Endothelial cell of umbilical vein (primary cell): Measurements from ENCODE around the gene SPACDR. TPM values are rescaled to one million over a fixed set of nuclear protein-coding genes. Genes with fewer than 3 reads are reported as not detected.

Source experiments
- BruUV-seq: library from RNA; stranded (reverse); fragments of 400-500 nt; replicated peaks from 2 replicates; lab custom pipeline; 2021; lab: Mats Ljungman, UMichigan
- CTCF ChIA-PET: fragments of 300-600, 350-600 bp; sonication (Branson Sonifier 250); formaldehyde crosslinking; loops from one replicate; lab custom pipeline; 2021; ENCODE audit warnings: antibody characterized with exemption, inconsistent platforms; lab: Charles Lee
- POLR2A ChIA-PET: fragments of 300-600, 350-600 bp; sonication (Branson Sonifier 250); formaldehyde crosslinking; loops from one replicate; lab custom pipeline; 2021; ENCODE audit warnings: antibody characterized with exemption, inconsistent platforms; lab: Charles Lee
- DNase-seq: peaks from one replicate; pipeline ENCODE4 v3.0.0-alpha.2; 2011; ENCODE audit warnings: low read depth, low spot score
- FAIRE-seq: peaks from 2 replicates; lab custom pipeline; 2011; peaks lifted over from hg19 to GRCh38; lab: Jason Lieb, UNC
- H2AFZ ChIP-seq: 2 replicates; pipeline ENCODE4 v1.6.0; 2012; ENCODE audit warnings: low read depth, low read length, control low read depth, inconsistent platforms
- H3K27ac ChIP-seq: 2 replicates; pipeline ENCODE4 v1.5.1; 2011; ENCODE audit warnings: low read depth, mild to moderate bottlenecking, control low read depth, low read length, moderate library complexity; ENCODE audit not compliant: insufficient read depth
- H3K27me3 ChIP-seq, 2 experiments: 2 replicates each; pipeline versions ENCODE4 v1.6.0 to v1.6.1; 2011; ENCODE audit warnings: low read length in 2 of 2, mixed read lengths in 1 of 2; ENCODE audit not compliant: control insufficient read depth in 2 of 2, insufficient read depth in 2 of 2
- H3K36me3 ChIP-seq, 2 experiments: 2 replicates in 1 of 2; 3 replicates in 1 of 2; pipeline ENCODE4 v1.5.1; 2011; ENCODE audit warnings: low read length in 2 of 2, mild to moderate bottlenecking in 1 of 2, moderate library complexity in 1 of 2; ENCODE audit not compliant: control insufficient read depth in 2 of 2, insufficient read depth in 2 of 2; ENCODE audit errors: extremely low read depth in 1 of 2
- H3K4me1 ChIP-seq: 3 replicates; pipeline ENCODE4 v1.5.1; 2011; ENCODE audit warnings: mild to moderate bottlenecking, low read length; ENCODE audit not compliant: control insufficient read depth, insufficient read depth; ENCODE audit errors: extremely low read depth
- H3K4me2 ChIP-seq: 2 replicates; pipeline ENCODE4 v1.6.1; 2011; ENCODE audit warnings: low read length, control low read depth, mixed read lengths; ENCODE audit not compliant: insufficient read depth
- H3K4me3 ChIP-seq, 3 experiments: fragments of 200-600 bp in 1 of 3; sonication (generic), shearing (Covaris generic) in 1 of 3; replicated peaks in 1 of 3; 2 replicates each; pipeline ENCODE4 v1.5.1; 2011 to 2016; ENCODE audit warnings: control low read depth in 3 of 3, low read length in 3 of 3, mild to moderate bottlenecking in 2 of 3, inconsistent platforms in 1 of 3, low read depth in 1 of 3, moderate library complexity in 1 of 3; ENCODE audit not compliant: insufficient read depth in 1 of 3
- H3K79me2 ChIP-seq: 2 replicates; pipeline ENCODE4 v1.6.0; 2012; ENCODE audit warnings: low read length, inconsistent platforms; ENCODE audit not compliant: control insufficient read depth, insufficient read depth
- H3K9ac ChIP-seq: replicated peaks from 2 replicates; pipeline ENCODE3; 2011; ENCODE audit warnings: low read length, control low read depth; ENCODE audit not compliant: insufficient read depth; ENCODE audit errors: extremely low read depth
- H3K9me1 ChIP-seq: replicated peaks from 3 replicates; pipeline ENCODE4 v1.6.0; 2011; ENCODE audit warnings: mild to moderate bottlenecking, low read length; ENCODE audit not compliant: control insufficient read depth, insufficient read depth; ENCODE audit errors: extremely low read depth
- H3K9me3 ChIP-seq: replicated peaks from 2 replicates; pipeline ENCODE4 v1.5.1; 2012; ENCODE audit warnings: low read length, inconsistent platforms; ENCODE audit not compliant: control insufficient read depth, insufficient read depth
- H4K20me1 ChIP-seq: replicated peaks from 2 replicates; pipeline ENCODE3; 2011; ENCODE audit warnings: mild to moderate bottlenecking, low read length; ENCODE audit not compliant: control insufficient read depth, insufficient read depth; ENCODE audit errors: extremely low read depth
- EZH2 ChIP-seq: IDR thresholded peaks from 2 replicates; pipeline ENCODE4 v1.6.1; 2012; ENCODE audit warnings: borderline replicate concordance, low read depth, mild to moderate bottlenecking, moderate library complexity, low read length, inconsistent platforms; ENCODE audit not compliant: severe bottlenecking
- FOS ChIP-seq: IDR thresholded peaks from 2 replicates; pipeline ENCODE4 v1.6.1; 2011; ENCODE audit warnings: mild to moderate bottlenecking, low read length, moderate library complexity, borderline replicate concordance; ENCODE audit not compliant: insufficient read depth
- GATA2 ChIP-seq: IDR thresholded peaks from 2 replicates; pipeline ENCODE4 v1.7.0; 2011; ENCODE audit warnings: low read depth, mild to moderate bottlenecking, moderate library complexity, mixed read lengths, low read length; ENCODE audit not compliant: insufficient read length, insufficient read depth
- JUN ChIP-seq: IDR thresholded peaks from 2 replicates; pipeline ENCODE4 v1.6.1; 2011; ENCODE audit warnings: borderline replicate concordance, low read depth; ENCODE audit not compliant: insufficient read length, insufficient read depth
- POLR2A ChIP-seq: IDR thresholded peaks from 2 replicates; pipeline ENCODE4 v1.6.1; 2012; ENCODE audit warnings: low read depth, mild to moderate bottlenecking, control low read depth, low read length
- dilution Hi-C: fragments of 300-500 bp; cut with MboI; formaldehyde crosslinking; loops from one replicate; pipeline ENCODE4 v1.15.0; 2019; ENCODE audit warnings: low sequenced_read_pairs; ENCODE audit not compliant: extremely low pct_ligation_motif_present
- intact Hi-C: fragments of 100-400 bp; cut with micrococcal nuclease; formaldehyde crosslinking; loops from one replicate; pipeline ENCODE4 v1.10.0; 2022
- polyA plus RNA-seq, 4 experiments: library from polyadenylated mRNA; depleted of rRNA in 3 of 4; stranded (reverse) in 3 of 4; unstranded in 1 of 4; fragments of >200 nt; gene quantifications; 2 replicates each; pipeline versions ENCODE4 v1.2.1 to v1.2.3, GENCODE V29; 2011 to 2012; ENCODE audit warnings: missing spikeins in 1 of 4
- total RNA-seq: library from RNA; stranded (reverse); gene quantifications from 2 replicates; pipeline ENCODE4 v1.2.3, GENCODE V29; 2021
- TF ChIP-seq, protein P1 (sequence below): IDR thresholded peaks from 2 replicates; pipeline ENCODE4 v1.6.1; 2011; ENCODE audit not compliant: insufficient read depth, insufficient read length

The SPACDR gene
- total and polyA plus RNA-seq, 2 donors (not counting 3 experiments of a cell fraction or from before 2014, with no cell fraction given): 1.6 to 4.1 TPM

DNA sequence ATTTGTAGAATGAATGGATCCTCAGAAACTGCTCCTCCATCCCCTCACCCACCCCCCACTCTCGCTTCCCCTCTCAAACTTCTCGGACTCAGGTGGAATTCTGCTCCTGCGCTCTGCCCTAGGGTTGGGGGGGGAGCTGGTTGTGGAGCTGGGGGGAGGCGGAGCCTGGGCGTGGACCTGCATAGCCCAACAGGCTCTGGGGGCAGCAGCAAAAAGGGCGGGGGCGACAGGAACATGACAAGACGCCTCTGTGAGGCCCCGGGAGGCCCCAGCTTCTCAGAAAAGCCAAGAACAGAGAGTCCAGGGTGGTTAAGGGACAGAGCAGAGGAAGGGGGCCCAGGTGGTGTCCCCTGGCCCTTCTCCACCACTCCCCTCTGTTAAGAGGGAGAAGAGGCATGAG lies 11.5 kb upstream of the SPACDR start:
- no peak overlapping the region for H3K4me2 ChIP-seq
- BruUV-seq: no TSS peak
- POLR2A ChIA-PET: no interaction called here
- CTCF ChIA-PET: interaction anchor here (0.9 to 7.8 kb wide), 3 partner anchors 8 to 113 kb away, joined by 4 to 70 read pairs (median 6); partner anchors contain the start of gene NYAP1
- peaks cover 2 to 15% of the 10 kb centered on the region in 2 experiments for H3K36me3 ChIP-seq
- dilution Hi-C loops: no loop called here
- no peak overlapping the region for H2AFZ ChIP-seq
- intact Hi-C loops: no loop called here
- H3K9me1 ChIP-seq: no peaks in the 10 kb centered on the region
- no peak for DNase-seq
- no peak for FAIRE-seq
- H3K9ac ChIP-seq: no peak overlapping the region
- peaks cover 29% of the 10 kb centered on the region for H3K4me1 ChIP-seq
- no peak overlapping the region for H3K4me3 ChIP-seq
- no peaks in the 10 kb centered on the region for H4K20me1 ChIP-seq
- no peaks in the 10 kb centered on the region for H3K27me3 ChIP-seq
- peaks cover 47% of the 10 kb centered on the region for H3K79me2 ChIP-seq
- H3K27ac ChIP-seq: no peak overlapping the region
- no peaks in the 10 kb centered on the region for H3K9me3 ChIP-seq
- TF ChIP-seq FOS (no peak), EZH2 (no peak), JUN (no peak), GATA2 (no peak), POLR2A (no peak)
- TF ChIP-seq, protein P1, sequence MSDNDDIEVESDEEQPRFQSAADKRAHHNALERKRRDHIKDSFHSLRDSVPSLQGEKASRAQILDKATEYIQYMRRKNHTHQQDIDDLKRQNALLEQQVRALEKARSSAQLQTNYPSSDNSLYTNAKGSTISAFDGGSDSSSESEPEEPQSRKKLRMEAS: no peak

DNA sequence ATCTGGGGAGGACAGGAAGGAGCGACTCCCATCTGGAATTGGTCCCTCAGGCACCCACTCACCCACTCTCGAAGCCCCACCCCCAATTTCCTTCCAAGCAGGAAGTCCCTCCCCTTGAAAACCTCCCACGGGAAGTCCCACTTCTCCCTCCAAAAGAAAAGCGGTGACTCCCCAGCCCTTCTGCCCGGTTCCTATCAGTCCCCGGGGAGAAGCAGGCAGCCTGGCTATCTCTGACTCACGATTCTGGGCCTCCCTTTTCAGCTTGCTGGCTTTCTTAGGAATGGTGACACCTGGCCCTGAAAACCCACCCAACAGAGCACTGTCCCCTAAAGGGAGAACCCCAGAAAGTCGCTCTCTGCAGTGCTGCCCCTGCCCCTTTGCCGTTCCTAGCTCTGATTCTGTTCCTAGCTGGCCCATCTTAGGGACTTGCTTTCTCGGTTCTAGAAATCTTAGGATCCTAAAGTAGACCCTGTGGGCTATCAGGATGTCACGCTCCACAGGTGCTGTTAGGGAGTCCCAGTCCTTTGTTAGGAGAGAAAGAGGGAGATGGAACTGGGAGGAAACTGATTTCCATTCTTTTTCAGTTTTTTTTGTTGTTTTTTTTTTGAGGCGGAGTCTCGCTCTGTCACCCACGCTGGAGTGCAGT lies 8.9 kb upstream of the SPACDR start:
- peak; percentile 14 for TF ChIP-seq FOS
- TF ChIP-seq GATA2: no peak
- no peak overlapping the region for H3K9ac ChIP-seq
- intact Hi-C loops: no loop called here
- H3K27me3 ChIP-seq: no peaks in the 10 kb centered on the region
- FAIRE-seq (peak; percentile 57), DNase-seq (no peak)
- CTCF ChIA-PET: interaction anchor here (0.6 to 7.8 kb wide), 3 partner anchors 10 to 87 kb away, joined by 3 to 70 read pairs (median 4); no protein-coding TSS in a partner anchor
- H3K36me3 ChIP-seq: peaks cover 2 to 19% of the 10 kb centered on the region in 2 experiments
- no peaks in the 10 kb centered on the region for H4K20me1 ChIP-seq
- H2AFZ ChIP-seq: no peak overlapping the region
- H3K4me3 ChIP-seq: no peak overlapping the region
- no TSS peak for BruUV-seq
- H3K9me3 ChIP-seq: no peaks in the 10 kb centered on the region
- H3K79me2 ChIP-seq: peaks cover 37% of the 10 kb centered on the region
- dilution Hi-C loops: no loop called here
- peaks cover 26% of the 10 kb centered on the region for H3K4me1 ChIP-seq
- POLR2A ChIA-PET: interaction anchor here (0.6 kb wide), 1 partner anchor 113 kb away, joined by 3 read pairs; the partner anchor contains the start of gene FBXO24
- no peaks in the 10 kb centered on the region for H3K9me1 ChIP-seq
- H3K27ac ChIP-seq: no peak overlapping the region
- peak overlapping the region; percentile 26 for H3K4me2 ChIP-seq
